ENCODE data around the gene TTC34. TPM values are rescaled to one million over a fixed set of nuclear protein-coding genes. Genes with fewer than 3 reads are reported as not detected.
"Not testable (repeated sequence)": the region's sequence is repeated elsewhere in the genome, so short reads cannot be mapped to it uniquely, and the experiment has no call there.

Gene TTC34
- total and polyA plus RNA-seq, 10 of the 15 experiments (the other 5 are each of a cell fraction or from before 2014, with no cell fraction given), result 0.03 to 0.49 (median 0.05) TPM; not detected in 2

- in situ Hi-C loops (cut with MboI); SMC1A ChIA-PET (ENCODE audit: uncharacterized antibody, unreplicated experiment); H4K20me1 ChIP-seq (ENCODE audit: control insufficient read depth, insufficient read depth); POLR2A ChIA-PET; H3K36me3 ChIP-seq (ENCODE audit: control insufficient read depth in 2 of 2, insufficient read depth in 2 of 2, low read length in 1 of 2); FAIRE-seq; BruUV-seq (replicated peaks); H3K9me3 ChIP-seq (replicated peaks; ENCODE audit: control insufficient read depth, insufficient read depth, low read length); CTCF ChIA-PET; H2AFZ ChIP-seq (ENCODE audit: control insufficient read depth, low read depth, low read length); H3K4me1 ChIP-seq (ENCODE audit: control insufficient read depth, insufficient read depth, low read length); H3K9ac ChIP-seq (ENCODE audit: control insufficient read depth, insufficient read depth, low read length); ATAC-seq; H3K4me3 ChIP-seq; H3K27me3 ChIP-seq (replicated peaks in 1 of 2; ENCODE audit: control insufficient read depth in 2 of 2, insufficient read depth in 2 of 2, low read length in 1 of 2); intact Hi-C loops (cut with micrococcal nuclease; ENCODE audit: unreplicated experiment); H3K4me2 ChIP-seq (ENCODE audit: control insufficient read depth, insufficient read depth); DNase-seq (ENCODE audit: low read depth, low spot score); H3K27ac ChIP-seq (ENCODE audit: control insufficient read depth, insufficient read depth); H3K79me2 ChIP-seq (ENCODE audit: control insufficient read depth, insufficient read depth, low read length); RAD21 ChIA-PET (ENCODE audit: unreplicated experiment): not testable (repeated sequence)
- WGBS (ENCODE audit: insufficient coverage, insufficient replicate concordance, low lambda C conversion rate, missing lambda C conversion rate), result 0% methylated on average over 5 of the region's 8 CpGs
These were observed 49.0 kb downstream of the TTC34 start for GRCh38 chr1:2752503-2752902.

- H3K36me3 ChIP-seq (ENCODE audit: control insufficient read depth in 2 of 2, insufficient read depth in 2 of 2, low read length in 1 of 2); H3K27ac ChIP-seq (ENCODE audit: control insufficient read depth, insufficient read depth); H3K9me3 ChIP-seq (replicated peaks; ENCODE audit: control insufficient read depth, insufficient read depth, low read length); H4K20me1 ChIP-seq (ENCODE audit: control insufficient read depth, insufficient read depth); H3K4me2 ChIP-seq (ENCODE audit: control insufficient read depth, insufficient read depth); RAD21 ChIA-PET (ENCODE audit: unreplicated experiment); H3K27me3 ChIP-seq (replicated peaks in 1 of 2; ENCODE audit: control insufficient read depth in 2 of 2, insufficient read depth in 2 of 2, low read length in 1 of 2); H3K4me1 ChIP-seq (ENCODE audit: control insufficient read depth, insufficient read depth, low read length); H2AFZ ChIP-seq (ENCODE audit: control insufficient read depth, low read depth, low read length); DNase-seq (ENCODE audit: low read depth, low spot score); intact Hi-C loops (cut with micrococcal nuclease; ENCODE audit: unreplicated experiment); ATAC-seq; POLR2A ChIA-PET; H3K79me2 ChIP-seq (ENCODE audit: control insufficient read depth, insufficient read depth, low read length); SMC1A ChIA-PET (ENCODE audit: uncharacterized antibody, unreplicated experiment); BruUV-seq (replicated peaks); H3K4me3 ChIP-seq; in situ Hi-C loops (cut with MboI); H3K9ac ChIP-seq (ENCODE audit: control insufficient read depth, insufficient read depth, low read length); CTCF ChIA-PET; FAIRE-seq: not testable (repeated sequence)
- WGBS (ENCODE audit: insufficient coverage, insufficient replicate concordance, low lambda C conversion rate, missing lambda C conversion rate), result 0% methylated on average over 6 of the region's 13 CpGs
These were observed 49.6 kb downstream of the TTC34 start for GRCh38 chr1:2751866-2752265.

GRCh38 chr1:2750766-2751730 lies 50.4 kb downstream of the TTC34 start:
- H3K4me3 ChIP-seq; H4K20me1 ChIP-seq (ENCODE audit: control insufficient read depth, insufficient read depth); FAIRE-seq; H3K9me3 ChIP-seq (replicated peaks; ENCODE audit: control insufficient read depth, insufficient read depth, low read length); H3K27me3 ChIP-seq (replicated peaks in 1 of 2; ENCODE audit: control insufficient read depth in 2 of 2, insufficient read depth in 2 of 2, low read length in 1 of 2); H3K4me1 ChIP-seq (ENCODE audit: control insufficient read depth, insufficient read depth, low read length); ATAC-seq; BruUV-seq (replicated peaks); DNase-seq (ENCODE audit: low read depth, low spot score); H3K9ac ChIP-seq (ENCODE audit: control insufficient read depth, insufficient read depth, low read length); RAD21 ChIA-PET (ENCODE audit: unreplicated experiment); intact Hi-C loops (cut with micrococcal nuclease; ENCODE audit: unreplicated experiment); H2AFZ ChIP-seq (ENCODE audit: control insufficient read depth, low read depth, low read length); CTCF ChIA-PET; H3K79me2 ChIP-seq (ENCODE audit: control insufficient read depth, insufficient read depth, low read length); H3K4me2 ChIP-seq (ENCODE audit: control insufficient read depth, insufficient read depth); SMC1A ChIA-PET (ENCODE audit: uncharacterized antibody, unreplicated experiment); POLR2A ChIA-PET; H3K27ac ChIP-seq (ENCODE audit: control insufficient read depth, insufficient read depth); H3K36me3 ChIP-seq (ENCODE audit: control insufficient read depth in 2 of 2, insufficient read depth in 2 of 2, low read length in 1 of 2); in situ Hi-C loops (cut with MboI): not testable (repeated sequence)
- WGBS (ENCODE audit: insufficient coverage, insufficient replicate concordance, low lambda C conversion rate, missing lambda C conversion rate), result 7% methylated on average over 11 of the region's 27 CpGs

GRCh38 chr1:2750041-2750680 lies 51.3 kb downstream of the TTC34 start:
- H2AFZ ChIP-seq (ENCODE audit: control insufficient read depth, low read depth, low read length); H3K9ac ChIP-seq (ENCODE audit: control insufficient read depth, insufficient read depth, low read length); CTCF ChIA-PET; H3K4me1 ChIP-seq (ENCODE audit: control insufficient read depth, insufficient read depth, low read length); H3K79me2 ChIP-seq (ENCODE audit: control insufficient read depth, insufficient read depth, low read length); H3K27ac ChIP-seq (ENCODE audit: control insufficient read depth, insufficient read depth); RAD21 ChIA-PET (ENCODE audit: unreplicated experiment); H3K4me3 ChIP-seq; H4K20me1 ChIP-seq (ENCODE audit: control insufficient read depth, insufficient read depth); H3K36me3 ChIP-seq (ENCODE audit: control insufficient read depth in 2 of 2, insufficient read depth in 2 of 2, low read length in 1 of 2); ATAC-seq; intact Hi-C loops (cut with micrococcal nuclease; ENCODE audit: unreplicated experiment); FAIRE-seq; POLR2A ChIA-PET; SMC1A ChIA-PET (ENCODE audit: uncharacterized antibody, unreplicated experiment); BruUV-seq (replicated peaks); H3K4me2 ChIP-seq (ENCODE audit: control insufficient read depth, insufficient read depth); DNase-seq (ENCODE audit: low read depth, low spot score); H3K27me3 ChIP-seq (replicated peaks in 1 of 2; ENCODE audit: control insufficient read depth in 2 of 2, insufficient read depth in 2 of 2, low read length in 1 of 2); H3K9me3 ChIP-seq (replicated peaks; ENCODE audit: control insufficient read depth, insufficient read depth, low read length); in situ Hi-C loops (cut with MboI): not testable (repeated sequence)
- 5% methylated on average over 13 of the region's 14 CpGs for WGBS (ENCODE audit: insufficient coverage, insufficient replicate concordance, low lambda C conversion rate, missing lambda C conversion rate)

All from GM12878 (cell line).